SU-DHL-6 (cell line): ENCODE data around the gene AGAP1.

ENCODE experiments used
- H2AFZ ChIP-seq: fragments of 200-600 bp; sonication (generic); 2 replicates; pipeline ENCODE4 v1.6.1; 2014; ENCODE audit warnings: low read depth, mild to moderate bottlenecking, moderate library complexity, mixed read lengths, antibody characterized with exemption, low read length; ENCODE audit not compliant: severe bottlenecking
- H3F3A ChIP-seq: fragments of 200-600 bp; shearing (Covaris generic); 2 replicates; pipeline ENCODE4 v1.6.0; 2016; ENCODE audit warnings: antibody characterized with exemption, mild to moderate bottlenecking; ENCODE audit not compliant: insufficient read depth
- H3K27ac ChIP-seq: fragments of 200-600 bp; sonication (generic); 2 replicates; pipeline ENCODE4 v1.5.1; 2016; ENCODE audit warnings: low read depth, mild to moderate bottlenecking, low read length, moderate library complexity, mixed read lengths
- H3K27me3 ChIP-seq: fragments of 200-600 bp; sonication (generic), shearing (Covaris generic); 2 replicates; pipeline ENCODE4 v1.6.0; 2014; ENCODE audit warnings: mild to moderate bottlenecking, low read length
- H3K36me3 ChIP-seq: fragments of 200-600 bp; sonication (generic); 2 replicates; pipeline ENCODE4 v1.6.1; 2014; ENCODE audit warnings: mild to moderate bottlenecking, low read length, mixed read lengths
- H3K4me2 ChIP-seq: fragments of 300-600, 200-600 bp; shearing (Covaris generic), sonication (generic); 2 replicates; pipeline ENCODE4 v1.6.0; 2014; ENCODE audit warnings: low read length, low read depth, mild to moderate bottlenecking; ENCODE audit not compliant: poor library complexity, severe bottlenecking
- H3K4me3 ChIP-seq: fragments of 200-600 bp; sonication (generic); 2 replicates; pipeline ENCODE4 v1.5.1; 2014; ENCODE audit warnings: antibody characterized with exemption, low read length, mild to moderate bottlenecking, mixed read lengths; ENCODE audit not compliant: insufficient read depth, poor library complexity, severe bottlenecking
- H3K79me2 ChIP-seq: fragments of 200-600 bp; sonication (generic); 2 replicates; pipeline ENCODE4 v1.6.1; 2014; ENCODE audit warnings: mild to moderate bottlenecking, low read length, moderate library complexity; ENCODE audit not compliant: insufficient read depth
- H3K9ac ChIP-seq: fragments of 200-600 bp; sonication (generic); 2 replicates; pipeline ENCODE4 v1.7.0; 2014; ENCODE audit warnings: mild to moderate bottlenecking, low read length
- H3K9me2 ChIP-seq: fragments of 200-600 bp; sonication (generic); replicated peaks from 2 replicates; pipeline ENCODE4 v1.6.1; 2014; ENCODE audit warnings: low read length; ENCODE audit not compliant: insufficient read depth
- H3K9me3 ChIP-seq: fragments of 200-600 bp; sonication (generic); 2 replicates; pipeline ENCODE4 v1.6.1; 2014; ENCODE audit warnings: low read length, mixed read lengths; ENCODE audit not compliant: insufficient read depth
- H4K20me1 ChIP-seq: fragments of 200-600 bp; sonication (generic); 2 replicates; pipeline ENCODE4 v1.6.1; 2014; ENCODE audit warnings: low read depth, mild to moderate bottlenecking, antibody characterized with exemption, low read length, moderate library complexity, mixed read lengths
- EZH2phosphoT487 ChIP-seq: fragments of 200-600 bp; sonication (generic), shearing (Covaris generic); conservative IDR thresholded peaks from 2 replicates; pipeline ENCODE4 v1.6.1; 2018; ENCODE audit warnings: mild to moderate bottlenecking, antibody characterized with exemption, low read length, moderate library complexity, mixed read lengths
- TF ChIP-seq, protein P1 (sequence below): fragments of 200-600 bp; sonication (generic); IDR thresholded peaks from one replicate; pipeline ENCODE4 v1.5.1; 2017; ENCODE audit warnings: antibody characterized with exemption, mild to moderate bottlenecking, low read length, moderate library complexity; ENCODE audit not compliant: insufficient read depth, poor library complexity, severe bottlenecking

AGAP1 gene

DNA sequence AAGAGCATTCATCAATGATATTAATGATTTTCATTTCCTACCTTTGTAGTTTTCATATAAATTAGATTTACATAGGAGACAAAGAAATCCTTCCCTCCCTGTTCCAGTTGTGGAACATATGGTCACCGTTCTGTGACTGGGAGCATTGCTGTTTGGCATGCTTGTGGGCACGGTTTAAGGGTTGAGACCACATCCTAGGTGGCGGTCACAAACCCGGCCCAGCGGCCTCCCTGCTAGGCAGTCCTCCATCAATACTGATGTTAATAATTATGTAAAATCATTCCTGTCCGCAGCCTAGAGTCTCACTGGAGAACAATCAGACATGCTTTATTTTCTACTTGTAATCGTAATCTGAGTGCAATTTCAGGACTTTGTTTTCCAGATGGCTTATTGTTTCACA is 117.9 kb downstream of the AGAP1 start:
- Histone ChIP-seq H3K4me3 (no peak overlapping the region), H3K36me3 (no peaks in the 10 kb centered on the region), H2AFZ (no peak overlapping the region), H3K27ac (no peak overlapping the region), H3K9ac (no peak overlapping the region), H3F3A (no peaks in the 10 kb centered on the region), H3K9me2 (no peaks in the 10 kb centered on the region), H3K4me2 (no peak overlapping the region), H4K20me1 (no peaks in the 10 kb centered on the region), H3K79me2 (no peaks in the 10 kb centered on the region), H3K9me3 (no peaks in the 10 kb centered on the region), H3K27me3 (no peaks in the 10 kb centered on the region)
- no peak for TF ChIP-seq EZH2phosphoT487
- TF ChIP-seq, protein P1, sequence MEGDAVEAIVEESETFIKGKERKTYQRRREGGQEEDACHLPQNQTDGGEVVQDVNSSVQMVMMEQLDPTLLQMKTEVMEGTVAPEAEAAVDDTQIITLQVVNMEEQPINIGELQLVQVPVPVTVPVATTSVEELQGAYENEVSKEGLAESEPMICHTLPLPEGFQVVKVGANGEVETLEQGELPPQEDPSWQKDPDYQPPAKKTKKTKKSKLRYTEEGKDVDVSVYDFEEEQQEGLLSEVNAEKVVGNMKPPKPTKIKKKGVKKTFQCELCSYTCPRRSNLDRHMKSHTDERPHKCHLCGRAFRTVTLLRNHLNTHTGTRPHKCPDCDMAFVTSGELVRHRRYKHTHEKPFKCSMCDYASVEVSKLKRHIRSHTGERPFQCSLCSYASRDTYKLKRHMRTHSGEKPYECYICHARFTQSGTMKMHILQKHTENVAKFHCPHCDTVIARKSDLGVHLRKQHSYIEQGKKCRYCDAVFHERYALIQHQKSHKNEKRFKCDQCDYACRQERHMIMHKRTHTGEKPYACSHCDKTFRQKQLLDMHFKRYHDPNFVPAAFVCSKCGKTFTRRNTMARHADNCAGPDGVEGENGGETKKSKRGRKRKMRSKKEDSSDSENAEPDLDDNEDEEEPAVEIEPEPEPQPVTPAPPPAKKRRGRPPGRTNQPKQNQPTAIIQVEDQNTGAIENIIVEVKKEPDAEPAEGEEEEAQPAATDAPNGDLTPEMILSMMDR, result no peak

DNA sequence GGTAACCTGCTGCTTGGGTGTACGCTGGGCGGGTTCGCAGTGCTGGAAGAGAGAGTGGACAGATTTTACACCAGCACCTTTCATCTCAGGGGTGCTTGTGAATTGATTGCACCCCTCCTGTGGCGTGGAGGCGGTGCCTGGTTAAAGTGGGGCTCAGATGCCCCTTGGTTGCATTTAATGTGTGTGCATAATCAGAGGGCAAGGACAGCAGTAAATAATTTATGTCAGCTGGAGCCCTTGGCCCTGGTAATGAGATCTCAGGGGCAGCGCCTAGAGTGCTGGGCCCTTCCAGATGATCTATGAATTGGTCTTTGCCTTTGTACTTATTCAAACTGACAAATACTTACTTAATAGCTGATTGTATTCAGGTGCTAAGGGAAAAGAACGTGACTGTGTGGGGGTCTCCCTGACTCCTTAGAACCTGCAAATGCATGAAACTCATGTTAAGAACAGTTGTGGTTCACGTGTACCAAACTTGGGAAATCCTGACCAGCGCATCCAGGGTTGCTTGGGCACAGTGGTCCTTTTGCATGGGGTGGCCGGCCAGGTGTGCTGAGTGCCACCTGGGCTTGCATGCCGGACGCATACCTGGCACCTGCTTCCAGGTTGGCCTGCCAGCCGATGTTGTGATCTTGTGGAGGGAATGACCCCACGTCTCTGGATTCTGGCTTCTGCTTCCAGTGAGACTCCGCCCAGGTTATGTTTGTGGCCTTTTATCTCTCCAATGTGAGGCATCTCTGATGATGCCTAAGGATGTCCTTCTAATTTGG is 118.5 kb downstream of the AGAP1 start:
- H2AFZ ChIP-seq, result no peak overlapping the region
- H3K27ac ChIP-seq, result no peak overlapping the region
- H3K9ac ChIP-seq, result no peak overlapping the region
- no peaks in the 10 kb centered on the region for H3F3A ChIP-seq
- no peaks in the 10 kb centered on the region for H3K79me2 ChIP-seq
- no peaks in the 10 kb centered on the region for H3K27me3 ChIP-seq
- TF ChIP-seq, protein P1, result no peak
- TF ChIP-seq EZH2phosphoT487, result no peak
- no peaks in the 10 kb centered on the region for H3K36me3 ChIP-seq
- H3K4me2 ChIP-seq, result no peak overlapping the region
- no peaks in the 10 kb centered on the region for H3K9me2 ChIP-seq
- no peaks in the 10 kb centered on the region for H4K20me1 ChIP-seq
- H3K9me3 ChIP-seq, result no peaks in the 10 kb centered on the region
- no peak overlapping the region for H3K4me3 ChIP-seq

DNA sequence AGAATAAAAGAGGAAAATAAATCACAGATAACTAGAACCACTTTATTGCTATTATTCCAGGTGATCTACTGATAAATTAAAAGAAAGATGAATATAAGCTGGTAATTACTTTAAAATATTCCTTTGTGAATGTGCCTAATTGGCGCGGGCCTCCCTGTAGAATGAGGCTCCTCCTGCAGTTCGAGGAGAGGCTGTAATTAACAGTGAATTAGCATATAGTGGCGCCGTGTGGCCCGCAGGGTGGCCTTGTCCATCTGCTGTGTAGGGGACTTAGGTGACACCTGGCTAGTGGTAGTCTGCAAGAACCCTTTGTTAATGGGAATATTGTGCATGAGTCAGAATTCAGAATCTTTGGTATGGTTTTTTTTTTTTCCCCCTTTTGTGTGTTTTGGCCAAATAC is 119.8 kb downstream of the AGAP1 start:
- Histone ChIP-seq H3K27ac (no peak overlapping the region), H3K79me2 (no peaks in the 10 kb centered on the region), H3K27me3 (no peaks in the 10 kb centered on the region), H3K9me2 (no peaks in the 10 kb centered on the region), H3K4me2 (no peak overlapping the region), H3K4me3 (no peak overlapping the region), H3K9me3 (no peaks in the 10 kb centered on the region), H2AFZ (no peak overlapping the region), H3K36me3 (no peaks in the 10 kb centered on the region), H4K20me1 (no peaks in the 10 kb centered on the region), H3F3A (no peaks in the 10 kb centered on the region), H3K9ac (no peak overlapping the region)
- no peak for TF ChIP-seq EZH2phosphoT487
- TF ChIP-seq, protein P1, result no peak
